OCI-LY1 (cell line): ENCODE measurements around the gene ENO3.

Source experiments
- CTCF ChIP-seq: fragments of 200-600 bp; sonication (generic), shearing (Covaris generic); IDR thresholded peaks from 2 replicates; pipeline ENCODE4 v1.5.1; 2017; ENCODE audit warnings: mild to moderate bottlenecking, antibody characterized with exemption, low read length, moderate library complexity, mixed read lengths
- EZH2 ChIP-seq: fragments of 200-600 bp; sonication (generic), shearing (Covaris generic); IDR thresholded peaks from 2 replicates; pipeline ENCODE4 v1.8.0; 2017; ENCODE audit warnings: borderline replicate concordance, mixed run types, mild to moderate bottlenecking, antibody characterized with exemption, low read length, moderate library complexity, mixed read lengths

DNA sequence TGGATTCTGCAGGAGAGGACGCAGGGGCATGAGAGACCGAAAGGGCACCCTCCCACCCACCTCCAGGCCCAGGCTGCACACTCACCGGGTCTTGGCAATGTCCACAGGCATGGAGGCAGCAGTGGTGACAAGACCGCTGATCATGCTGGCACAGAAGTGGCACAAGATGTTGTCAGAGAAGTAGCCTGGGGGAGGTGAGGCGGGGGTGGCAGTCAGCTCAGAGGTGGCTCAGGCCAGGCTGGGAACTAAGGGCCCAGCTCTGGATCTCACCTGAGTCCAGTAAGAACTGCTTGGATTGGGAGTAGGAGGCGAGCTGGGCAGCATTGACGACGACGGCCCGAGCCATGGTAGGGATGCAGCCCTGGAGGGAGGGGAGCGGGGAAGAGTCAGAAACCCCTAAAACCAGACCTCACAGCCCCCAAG, 12.8 kb upstream of the ENO3 start:
- TF ChIP-seq CTCF (no peak), EZH2 (no peak)
